ENCODE results near the gene PNCK. TPM values are rescaled to one million over a fixed set of nuclear protein-coding genes. Genes with fewer than 3 reads are reported as not detected.

Gene PNCK
- total RNA-seq, result 10 to 100 TPM in 1 of 2 donors, 1 to 10 TPM in 1; 4.0 to 42.4 TPM

GRCh38 chrX:153673428-153674218 lies at the start of gene PNCK:
Gene PNCK, minus strand, starts transcription at chrX:153673813. Its CDS starts 737 bp downstream, at chrX:153673076.
- Histone ChIP-seq H3K27ac (no peak within 1 kb of the TSS), H3K4me3 (peak within 1 kb of the TSS in 1 of 2 donors; percentile 9), H3K9me3 (no peaks in the 10 kb centered on the region), H3K4me1 (no peaks in the 10 kb centered on the region), H3K36me3 (no peaks in the 10 kb centered on the region), H3K27me3 (no peaks in the 10 kb centered on the region)
- TF ChIP-seq, protein P1, sequence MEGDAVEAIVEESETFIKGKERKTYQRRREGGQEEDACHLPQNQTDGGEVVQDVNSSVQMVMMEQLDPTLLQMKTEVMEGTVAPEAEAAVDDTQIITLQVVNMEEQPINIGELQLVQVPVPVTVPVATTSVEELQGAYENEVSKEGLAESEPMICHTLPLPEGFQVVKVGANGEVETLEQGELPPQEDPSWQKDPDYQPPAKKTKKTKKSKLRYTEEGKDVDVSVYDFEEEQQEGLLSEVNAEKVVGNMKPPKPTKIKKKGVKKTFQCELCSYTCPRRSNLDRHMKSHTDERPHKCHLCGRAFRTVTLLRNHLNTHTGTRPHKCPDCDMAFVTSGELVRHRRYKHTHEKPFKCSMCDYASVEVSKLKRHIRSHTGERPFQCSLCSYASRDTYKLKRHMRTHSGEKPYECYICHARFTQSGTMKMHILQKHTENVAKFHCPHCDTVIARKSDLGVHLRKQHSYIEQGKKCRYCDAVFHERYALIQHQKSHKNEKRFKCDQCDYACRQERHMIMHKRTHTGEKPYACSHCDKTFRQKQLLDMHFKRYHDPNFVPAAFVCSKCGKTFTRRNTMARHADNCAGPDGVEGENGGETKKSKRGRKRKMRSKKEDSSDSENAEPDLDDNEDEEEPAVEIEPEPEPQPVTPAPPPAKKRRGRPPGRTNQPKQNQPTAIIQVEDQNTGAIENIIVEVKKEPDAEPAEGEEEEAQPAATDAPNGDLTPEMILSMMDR (IDR thresholded peaks at IDR 0.05), result no peak
- no peak for DNase-seq (ENCODE audit: low spot score)

- H3K9me3 ChIP-seq, result no peaks in the 10 kb centered on the region
- H3K36me3 ChIP-seq, result peaks cover 17% of the 10 kb centered on the region
- TF ChIP-seq, protein P1 (IDR thresholded peaks at IDR 0.05), result no peak
- H3K27ac ChIP-seq, result peak overlapping the region; percentile 84 to 89
- peaks cover 0 to 36% of the 10 kb centered on the region in 2 donors for H3K4me1 ChIP-seq
- DNase-seq (ENCODE audit: low spot score), result no peak
- H3K4me3 ChIP-seq, result peak overlapping the region; percentile 65 to 71
- H3K27me3 ChIP-seq, result no peaks in the 10 kb centered on the region
Observed at GRCh38 chrX:153722704-153723350, 49.2 kb upstream of the PNCK start.

DNA sequence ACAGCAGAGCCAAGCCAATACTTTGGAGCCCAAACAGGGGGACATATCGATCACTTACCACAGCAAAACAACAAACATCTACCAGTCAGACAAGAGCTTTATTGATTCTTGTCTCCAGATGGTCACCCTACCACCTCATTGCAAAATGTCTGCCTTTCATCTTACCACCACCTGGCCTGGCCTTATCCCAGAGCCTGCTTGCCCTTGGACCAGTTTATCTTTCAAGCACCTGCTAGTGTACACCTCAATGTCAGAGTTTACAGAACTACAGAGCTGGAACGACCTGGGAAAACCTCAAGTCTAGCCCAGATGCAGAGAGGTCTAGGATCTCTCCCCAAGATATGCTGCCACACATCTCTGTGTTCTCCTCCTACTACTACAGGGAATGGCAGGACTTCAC lies 46.1 kb upstream of the PNCK start:
- H3K36me3 ChIP-seq, result peaks cover 25% of the 10 kb centered on the region
- H3K27me3 ChIP-seq, result no peaks in the 10 kb centered on the region

GRCh38 chrX:153719238-153719637 lies 45.6 kb upstream of the PNCK start:
- Histone ChIP-seq H3K36me3 (peaks cover 30% of the 10 kb centered on the region), H3K4me3 (no peak overlapping the region), H3K4me1 (peaks cover 0 to 6% of the 10 kb centered on the region in 2 donors), H3K27me3 (no peaks in the 10 kb centered on the region), H3K27ac (no peak overlapping the region), H3K9me3 (no peaks in the 10 kb centered on the region)
- TF ChIP-seq, protein P1 (IDR thresholded peaks at IDR 0.05), result no peak
- no peak for DNase-seq (ENCODE audit: low spot score)

More for the DNA sequence above, 46.1 kb upstream of the PNCK start:
- H3K27ac ChIP-seq, result no peak overlapping the region
- DNase-seq (ENCODE audit: low spot score), result no peak
- TF ChIP-seq, protein P1 (IDR thresholded peaks at IDR 0.05), result no peak
- H3K9me3 ChIP-seq, result no peaks in the 10 kb centered on the region
- peaks cover 0 to 6% of the 10 kb centered on the region in 2 donors for H3K4me1 ChIP-seq
- H3K4me3 ChIP-seq, result no peak overlapping the region

- TF ChIP-seq, protein P1 (IDR thresholded peaks at IDR 0.05), result no peak
- no peak overlapping the region for H3K4me3 ChIP-seq
- H3K27me3 ChIP-seq, result no peaks in the 10 kb centered on the region
- H3K27ac ChIP-seq, result no peak overlapping the region
- no peaks in the 10 kb centered on the region for H3K4me1 ChIP-seq
- no peaks in the 10 kb centered on the region for H3K9me3 ChIP-seq
- DNase-seq (ENCODE audit: low spot score), result no peak
- peaks cover 30% of the 10 kb centered on the region for H3K36me3 ChIP-seq
Observed at GRCh38 chrX:153717445-153717844, 43.8 kb upstream of the PNCK start.

All from right atrium auricular region (tissue), 2 donors.